NCI-H345 (cell line): ENCODE results near the gene RARRES1.
A peak's percentile ranks its signal among the peaks of the same experiment; 100 is the strongest.

Source experiments
- DNase-seq: peaks from one replicate; lab custom pipeline; 2025; lab: John Stamatoyannopoulos, UW

The RARRES1 gene

GRCh38 chr3:158731938-158732855 lies at the start of gene RARRES1:
TSS of gene RARRES1 (minus strand) at chr3:158732457. CDS start at chr3:158732415, 42 bp downstream.
- peak; percentile 24 for DNase-seq

GRCh38 chr3:158781849-158782248 lies 49.6 kb upstream of the RARRES1 start:
- no peak for DNase-seq

GRCh38 chr3:158781191-158781590 lies 48.9 kb upstream of the RARRES1 start:
- no peak for DNase-seq

GRCh38 chr3:158780766-158781165 lies 48.5 kb upstream of the RARRES1 start:
- DNase-seq: no peak

GRCh38 chr3:158777161-158777873 lies 45.1 kb upstream of the RARRES1 start:
- DNase-seq: no peak

GRCh38 chr3:158776531-158776930 lies 44.3 kb upstream of the RARRES1 start:
- DNase-seq: no peak

- no peak for DNase-seq
These were observed 43.5 kb upstream of the RARRES1 start for GRCh38 chr3:158775426-158776410.

- no peak for DNase-seq
These were observed 42.7 kb upstream of the RARRES1 start for GRCh38 chr3:158774965-158775364.

GRCh38 chr3:158773845-158774830 lies 41.9 kb upstream of the RARRES1 start:
- DNase-seq: no peak

- no peak for DNase-seq
These were observed 40.9 kb upstream of the RARRES1 start for GRCh38 chr3:158773166-158773565.

GRCh38 chr3:158771982-158772381 lies 39.7 kb upstream of the RARRES1 start:
- no peak for DNase-seq

- DNase-seq: no peak
These were observed 39.3 kb upstream of the RARRES1 start for GRCh38 chr3:158771577-158771976.

- DNase-seq: no peak
These were observed 38.6 kb upstream of the RARRES1 start for GRCh38 chr3:158770741-158771350.

- no peak for DNase-seq
These were observed 37.9 kb upstream of the RARRES1 start for GRCh38 chr3:158769952-158770740.

- no peak for DNase-seq
These were observed 37.3 kb upstream of the RARRES1 start for GRCh38 chr3:158769549-158769948.

- no peak for DNase-seq
These were observed 36.8 kb upstream of the RARRES1 start for GRCh38 chr3:158768881-158769543.

- no peak for DNase-seq
These were observed 36.1 kb upstream of the RARRES1 start for GRCh38 chr3:158768361-158768787.

- DNase-seq: no peak
These were observed 34.1 kb upstream of the RARRES1 start for GRCh38 chr3:158766364-158766763.
